HepG2 (cell line): ENCODE data around the gene ANXA3.

Experiments used
- CTCF ChIP-seq: sonication (generic); formaldehyde crosslinking; IDR thresholded peaks from 2 replicates; pipeline ENCODE4 v1.5.0; 2020; ENCODE audit warnings: mild to moderate bottlenecking, missing genetic modification reagents, moderate library complexity
- MAFG ChIP-seq: sonication (generic); formaldehyde crosslinking; IDR thresholded peaks from 2 replicates; pipeline ENCODE4 v1.5.1; 2020; ENCODE audit warnings: mild to moderate bottlenecking, missing genetic modification reagents
- NFE2 ChIP-seq: sonication (generic); formaldehyde crosslinking; IDR thresholded peaks from 2 replicates; pipeline ENCODE4 v1.4.0; 2020; ENCODE audit warnings: missing genetic modification reagents
- NR3C1 ChIP-seq: sonication (generic); formaldehyde crosslinking; IDR thresholded peaks from 2 replicates; pipeline ENCODE4 v1.4.0; 2020; ENCODE audit warnings: missing genetic modification reagents
- POLR2A ChIP-seq, 2 experiments: IDR thresholded peaks; 2 replicates each; pipeline ENCODE4 v1.6.1; 2011; ENCODE audit warnings: low read depth in 2 of 2, low read length in 2 of 2, mild to moderate bottlenecking in 1 of 2, moderate library complexity in 1 of 2; ENCODE audit not compliant: insufficient read depth in 1 of 2
- SOX6 ChIP-seq, 2 experiments: fragments of 450-650 bp in 1 of 2; sonication (generic) in 1 of 2; formaldehyde crosslinking in 1 of 2; IDR thresholded peaks; 2 replicates each; pipeline versions ENCODE4 v1.4.0 to v1.6.1; 2017 to 2020; ENCODE audit warnings: antibody characterized with exemption in 1 of 2, mild to moderate bottlenecking in 1 of 2, missing genetic modification reagents in 1 of 2

- no peak for TF ChIP-seq MAFG (CRISPR knock-in tag)
- no peak for TF ChIP-seq SOX6 (IDR thresholded peaks at IDR 0.05)
- no peak for TF ChIP-seq SOX6 (CRISPR knock-in tag; IDR thresholded peaks at IDR 0.05)
- no peak for TF ChIP-seq NR3C1
- no peak for TF ChIP-seq POLR2A (IDR thresholded peaks at IDR 0.05; ENCODE audit: insufficient read depth in 1 of 2, low read depth in 2 of 2, low read length in 2 of 2)
- TF ChIP-seq NFE2 (CRISPR knock-in tag): no peak
- TF ChIP-seq CTCF (CRISPR knock-in tag): no peak
These were observed 53.4 kb downstream of the ANXA3 start for GRCh38 chr4:78604988-78605387.
